ENCODE measurements around the gene BAD. TPM values are rescaled to one million over a fixed set of nuclear protein-coding genes. Genes with fewer than 3 reads are reported as not detected.

Gene BAD
- polyA plus RNA-seq, 1 donor (not counting 4 experiments of a cell fraction or from before 2014, with no cell fraction given): 58.3 TPM

GRCh38 chr11:64278576-64279190, 5.8 kb downstream of the BAD start:
- Histone ChIP-seq H3K27me3 (ENCODE audit: control insufficient read depth, extremely low read depth, insufficient read depth, low read length) (no peaks in the 10 kb centered on the region), H3K4me2 (ENCODE audit: control insufficient read depth, extremely low read depth, insufficient read depth, low read depth, low read length) (no peak overlapping the region), H3K9me1 (ENCODE audit: control insufficient read depth, extremely low read depth, insufficient read depth, low read length) (no peaks in the 10 kb centered on the region), H4K20me1 (ENCODE audit: control insufficient read depth, extremely low read depth, insufficient read depth, low read length) (no peaks in the 10 kb centered on the region), H3K9ac (ENCODE audit: control insufficient read depth, extremely low read depth, insufficient read depth, low read length) (no peak overlapping the region), H2AFZ (ENCODE audit: control insufficient read depth, low read length) (no peak overlapping the region), H3K4me1 (ENCODE audit: control insufficient read depth, extremely low read depth, insufficient read depth, low read length) (peaks cover 22% of the 10 kb centered on the region), H3K4me3 (ENCODE audit: control insufficient read depth in 2 of 3, extremely low read depth in 1 of 3, insufficient read depth in 2 of 3, low read depth in 1 of 3, low read length in 3 of 3) (no peak overlapping the region), H3K79me2 (ENCODE audit: control insufficient read depth, insufficient read depth, low read length) (peaks cover 12% of the 10 kb centered on the region), H3K9me3 (ENCODE audit: control insufficient read depth, low read depth, low read length) (no peaks in the 10 kb centered on the region), H3K27ac (ENCODE audit: control insufficient read depth, insufficient read depth, low read length) (no peak overlapping the region), H3K36me3 (ENCODE audit: control insufficient read depth in 2 of 2, extremely low read depth in 1 of 2, insufficient read depth in 2 of 2, low read length in 2 of 2) (peaks cover 12 to 19% of the 10 kb centered on the region in 2 experiments)
- no peak for TF ChIP-seq CTCF (optimal IDR thresholded peaks at IDR 0.05 in 1 of 3, IDR thresholded peaks at IDR 0.05 in 1 of 3, conservative IDR thresholded peaks at IDR 0.05 in 1 of 3; ENCODE audit: extremely low read depth in 1 of 3, insufficient read depth in 2 of 3, low read length in 3 of 3)
- no peak for TF ChIP-seq EZH2 (IDR thresholded peaks at IDR 0.05; ENCODE audit: low read length)
- DNase-seq (ENCODE audit: low read depth, low spot score): no peak
- dilution Hi-C loops (cut with MboI; ENCODE audit: extremely low pct_ligation_motif_present, low sequenced_read_pairs): no loop called here
- no peak for FAIRE-seq

- no peak overlapping the region for H2AFZ ChIP-seq (ENCODE audit: control insufficient read depth, low read length)
- H3K4me3 ChIP-seq (ENCODE audit: control insufficient read depth in 2 of 3, extremely low read depth in 1 of 3, insufficient read depth in 2 of 3, low read depth in 1 of 3, low read length in 3 of 3): no peak overlapping the region
- H3K27me3 ChIP-seq (ENCODE audit: control insufficient read depth, extremely low read depth, insufficient read depth, low read length): no peaks in the 10 kb centered on the region
- H3K4me1 ChIP-seq (ENCODE audit: control insufficient read depth, extremely low read depth, insufficient read depth, low read length): peaks cover 20% of the 10 kb centered on the region
- no peaks in the 10 kb centered on the region for H4K20me1 ChIP-seq (ENCODE audit: control insufficient read depth, extremely low read depth, insufficient read depth, low read length)
- H3K27ac ChIP-seq (ENCODE audit: control insufficient read depth, insufficient read depth, low read length): peak overlapping the region; percentile 51
- peaks cover 7% of the 10 kb centered on the region for H3K79me2 ChIP-seq (ENCODE audit: control insufficient read depth, insufficient read depth, low read length)
- peak overlapping the region; percentile 41 for H3K4me2 ChIP-seq (ENCODE audit: control insufficient read depth, extremely low read depth, insufficient read depth, low read depth, low read length)
- H3K9ac ChIP-seq (ENCODE audit: control insufficient read depth, extremely low read depth, insufficient read depth, low read length): no peak overlapping the region
- DNase-seq (ENCODE audit: low read depth, low spot score) (peak; percentile 89), FAIRE-seq (peak; percentile 73)
- TF ChIP-seq EZH2 (IDR thresholded peaks at IDR 0.05; ENCODE audit: low read length) (no peak), CTCF (optimal IDR thresholded peaks at IDR 0.05 in 1 of 3, IDR thresholded peaks at IDR 0.05 in 1 of 3, conservative IDR thresholded peaks at IDR 0.05 in 1 of 3; ENCODE audit: extremely low read depth in 1 of 3, insufficient read depth in 2 of 3, low read length in 3 of 3) (no peak)
- no peaks in the 10 kb centered on the region for H3K9me3 ChIP-seq (ENCODE audit: control insufficient read depth, low read depth, low read length)
- no peaks in the 10 kb centered on the region for H3K9me1 ChIP-seq (ENCODE audit: control insufficient read depth, extremely low read depth, insufficient read depth, low read length)
- dilution Hi-C loops (cut with MboI; ENCODE audit: extremely low pct_ligation_motif_present, low sequenced_read_pairs): no loop called here
- peaks cover 8 to 9% of the 10 kb centered on the region in 2 experiments for H3K36me3 ChIP-seq (ENCODE audit: control insufficient read depth in 2 of 2, extremely low read depth in 1 of 2, insufficient read depth in 2 of 2, low read length in 2 of 2)
Measured at GRCh38 chr11:64276653-64277431, 7.6 kb downstream of the BAD start.

All from keratinocyte (primary cell).